Inflammatory macrophage treated with lipopolysaccharide for 1 hour (primary cell): Measurements from ENCODE around the gene MAPK8.
"Not testable (repeated sequence)": the region's sequence is repeated elsewhere in the genome, so short reads cannot be mapped to it uniquely, and the experiment has no call there.

Experiments used
- DNase-seq, 2 donors: peaks; one replicate each; pipeline ENCODE4 v3.0.0-alpha.2; 2020 to 2022

The MAPK8 gene

DNA sequence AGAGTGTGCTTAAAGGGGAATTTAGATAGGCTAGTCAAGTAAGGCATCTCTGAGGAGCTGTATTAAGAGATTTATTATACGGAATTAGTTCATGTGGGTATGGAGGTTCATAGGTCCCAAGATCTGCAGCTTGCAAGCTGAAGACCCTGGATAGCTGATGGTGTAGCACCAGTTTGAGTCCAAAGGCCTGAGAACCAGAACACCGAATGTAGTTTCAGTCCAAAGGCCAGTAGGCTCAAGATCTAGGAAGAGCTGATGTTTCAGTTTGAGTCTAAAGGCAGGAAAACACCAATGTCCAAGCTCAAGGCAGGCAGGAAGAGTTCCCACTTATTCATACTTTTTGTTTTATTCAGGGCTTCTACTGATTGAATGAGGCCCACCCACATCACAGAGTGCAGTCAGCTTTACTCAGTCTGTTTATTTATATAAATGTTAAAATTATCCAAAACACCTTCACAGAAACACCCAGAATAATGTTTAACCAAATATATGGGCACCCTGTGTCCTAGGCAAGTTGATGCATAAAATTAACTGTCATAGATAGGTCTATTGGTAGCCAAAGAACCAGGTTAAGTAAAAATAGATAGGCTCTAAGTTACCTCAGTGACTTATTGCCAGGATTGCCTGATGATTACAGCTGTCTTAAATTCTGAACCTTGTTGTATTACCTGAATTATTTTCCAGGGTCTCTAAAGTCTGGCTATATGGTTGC lies 83.5 kb downstream of the MAPK8 start:
- DNase-seq = no peak

DNA sequence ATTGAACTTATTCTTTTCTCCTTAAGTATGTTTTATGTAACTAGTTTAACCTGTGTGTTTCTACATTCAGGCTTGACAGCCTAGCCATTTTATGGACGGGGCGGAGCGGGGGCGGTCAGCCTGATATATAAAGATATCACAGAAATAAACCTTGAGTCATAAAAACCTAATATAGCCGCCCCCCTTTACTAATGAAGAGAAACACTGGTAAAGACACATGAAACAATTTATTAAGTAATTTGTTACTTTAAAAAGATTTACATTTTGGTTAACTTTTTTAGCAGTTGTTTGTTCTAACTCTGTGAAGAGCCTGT lies 84.0 kb downstream of the MAPK8 start:
- no peak for DNase-seq

DNA sequence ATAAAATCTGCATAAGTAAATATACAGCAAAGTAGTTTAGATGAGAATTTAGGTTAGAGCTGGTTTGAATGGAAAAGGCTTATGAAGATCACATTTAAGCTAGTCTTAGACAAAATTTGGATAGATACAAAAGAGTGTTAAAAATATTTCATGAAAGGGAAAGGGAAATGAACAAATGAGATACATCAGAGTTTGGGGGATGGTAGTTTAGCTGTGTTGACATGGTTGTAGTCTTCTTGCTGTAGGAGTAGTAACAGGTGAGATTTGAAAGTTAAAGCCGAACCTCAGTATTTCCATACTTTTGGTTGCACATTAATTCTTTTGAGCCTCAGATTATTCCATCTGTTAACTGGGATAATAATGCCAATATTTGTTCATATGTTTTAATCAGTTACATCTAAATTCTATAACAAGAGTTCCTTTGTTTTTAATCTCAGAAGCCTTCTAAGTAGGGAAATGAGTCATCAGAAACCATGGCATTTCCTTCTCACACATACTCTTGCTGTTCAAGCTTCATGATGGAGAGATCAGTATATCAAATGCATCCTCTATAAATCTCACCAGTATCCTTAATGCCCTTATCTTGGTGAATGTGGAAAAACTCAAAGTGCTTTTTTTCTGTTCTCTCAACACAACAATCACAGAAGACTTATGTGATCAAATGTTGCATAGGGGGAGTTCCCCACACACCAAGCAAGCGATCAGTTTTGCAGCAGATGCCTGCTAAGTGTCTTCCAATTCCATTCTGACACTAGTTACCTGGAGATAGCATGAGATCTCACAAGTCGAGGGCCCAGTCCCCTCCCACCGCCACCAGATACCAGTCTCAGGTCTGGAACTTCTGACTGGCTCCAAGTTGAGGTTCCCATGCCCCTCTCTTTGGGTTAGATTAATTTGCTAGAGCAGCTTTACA lies 84.7 kb downstream of the MAPK8 start:
- DNase-seq = no peak

DNA sequence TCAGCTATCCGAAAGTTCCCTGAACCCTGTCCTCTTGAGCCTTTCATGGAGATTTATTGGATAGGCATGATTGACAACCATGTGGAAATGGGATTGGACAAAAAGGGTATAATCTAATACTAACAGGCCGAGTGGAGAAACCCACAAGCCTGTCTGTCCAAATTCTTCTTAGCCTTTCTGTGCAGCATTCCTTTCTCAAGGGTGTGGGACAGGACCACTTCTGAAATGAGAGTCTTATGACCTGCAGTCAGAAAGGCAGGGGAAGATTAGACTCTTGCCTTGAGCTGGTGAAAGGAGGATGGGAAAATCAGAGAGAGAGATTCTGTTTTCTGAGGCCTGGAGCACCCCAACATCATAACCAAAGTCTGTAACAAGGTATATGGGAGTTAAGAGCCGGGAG lies 85.5 kb downstream of the MAPK8 start:
- DNase-seq = no peak

DNA sequence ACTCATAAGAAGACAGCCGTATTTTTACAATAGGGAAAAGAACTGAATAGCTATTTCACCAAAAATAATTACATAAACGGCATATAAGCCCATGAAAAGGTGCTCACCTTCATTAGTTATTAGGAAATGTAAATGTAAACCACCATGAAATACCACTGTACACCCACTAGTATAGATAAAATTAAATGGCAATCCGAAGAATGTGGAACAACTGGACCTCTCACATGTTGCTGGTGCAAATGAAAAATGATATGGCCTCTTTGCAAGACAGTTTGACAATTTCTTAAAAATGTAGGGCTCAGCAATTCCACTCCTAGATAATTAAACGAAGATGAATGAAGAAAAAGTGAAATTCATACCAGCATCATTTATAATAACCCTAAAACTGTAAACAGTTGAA lies 91.8 kb downstream of the MAPK8 start:
- DNase-seq = no peak

DNA sequence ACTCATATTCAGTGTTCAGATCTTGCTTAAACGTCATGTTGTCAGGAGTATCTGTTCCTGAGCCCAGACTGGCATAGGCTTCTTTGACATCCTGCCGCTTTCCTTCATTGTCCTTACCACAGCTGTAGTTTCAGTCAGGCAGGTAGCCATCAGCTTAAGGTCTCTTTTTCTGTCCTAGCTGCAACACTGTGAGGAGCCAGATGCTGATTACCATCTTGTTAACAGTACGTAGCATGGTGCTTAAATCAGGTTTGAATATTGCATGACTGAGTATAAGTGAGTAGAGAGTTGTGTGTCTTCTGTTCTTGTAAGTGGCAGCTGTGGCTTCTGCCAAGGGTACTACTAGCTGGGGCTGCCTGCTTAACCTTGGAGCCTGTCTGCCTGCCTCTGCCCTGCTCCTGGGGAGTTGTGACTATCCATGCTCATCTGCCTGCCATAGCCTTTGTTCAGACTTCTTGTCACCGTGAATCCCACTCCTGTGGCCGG lies 92.6 kb downstream of the MAPK8 start:
- no peak for DNase-seq

DNA sequence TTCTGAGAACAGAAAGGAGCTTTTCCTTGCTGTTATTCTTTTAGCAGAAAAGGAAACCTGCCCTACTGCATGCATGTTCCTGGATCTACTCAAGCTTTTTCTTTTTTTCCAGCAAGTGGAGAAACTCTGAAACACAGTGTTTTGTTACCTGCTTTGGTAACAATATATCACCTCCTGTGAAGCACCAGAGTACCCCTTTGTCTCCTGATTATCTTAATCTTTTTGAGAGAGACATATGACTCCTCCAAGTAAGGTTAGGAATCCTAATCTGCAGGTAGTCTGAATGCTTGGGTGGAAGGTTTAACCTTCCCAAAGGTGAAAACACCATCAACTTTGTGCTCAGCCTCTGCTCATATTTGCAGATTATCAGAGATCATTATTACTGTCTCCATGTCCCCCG lies 93.1 kb downstream of the MAPK8 start:
- DNase-seq = no peak

DNA sequence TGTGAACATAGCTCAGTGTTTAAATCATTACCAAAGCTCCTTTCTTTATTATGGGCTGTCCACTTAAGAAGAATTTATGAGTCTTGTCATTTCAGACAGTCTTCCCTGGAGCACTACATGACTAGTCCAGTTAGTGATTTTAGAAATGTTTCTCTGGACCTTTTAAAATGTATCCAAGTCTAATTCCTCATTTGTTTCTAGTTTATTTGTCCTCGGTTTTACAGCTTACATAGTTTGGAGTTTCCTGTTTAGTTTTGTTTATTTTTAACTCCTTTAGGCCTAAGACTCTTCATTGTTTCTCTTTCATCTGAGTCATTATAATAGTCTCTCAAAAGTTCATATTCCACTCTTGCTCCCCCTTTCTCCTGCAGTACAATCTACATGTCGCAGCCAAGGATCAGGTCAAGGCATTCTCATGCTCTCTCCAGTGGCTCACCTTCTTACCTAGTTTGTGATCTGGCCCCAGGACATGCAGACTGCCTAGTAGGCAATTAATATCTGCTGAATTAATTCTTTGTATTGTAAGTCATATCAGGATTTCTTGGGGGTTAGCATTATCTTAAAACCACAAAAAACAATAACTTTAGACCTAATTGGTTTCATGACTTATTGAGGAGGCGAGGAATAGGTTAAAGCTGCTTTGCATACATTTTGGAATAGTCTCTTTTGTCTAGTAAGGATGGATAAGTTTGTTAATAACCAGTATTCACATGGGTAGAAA lies 93.8 kb downstream of the MAPK8 start:
- DNase-seq = no peak

DNA sequence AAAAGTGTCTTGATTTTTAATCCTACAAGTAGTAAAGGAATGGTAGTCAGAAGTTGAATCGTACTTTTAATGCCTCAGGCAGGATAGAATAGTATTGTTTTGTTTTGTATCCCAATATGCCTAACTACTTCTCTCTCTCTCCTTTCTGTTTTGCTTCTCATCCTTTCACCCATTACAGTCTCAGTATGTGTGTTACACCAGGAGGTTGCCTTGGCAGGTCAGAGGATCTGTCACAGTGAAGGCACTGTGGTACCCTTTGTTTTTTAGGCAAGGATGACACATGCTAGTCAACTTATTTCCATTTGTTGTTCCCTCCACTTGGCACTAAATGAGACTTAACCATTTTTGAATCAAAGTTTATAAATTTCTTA lies 94.4 kb downstream of the MAPK8 start:
- no peak for DNase-seq

DNA sequence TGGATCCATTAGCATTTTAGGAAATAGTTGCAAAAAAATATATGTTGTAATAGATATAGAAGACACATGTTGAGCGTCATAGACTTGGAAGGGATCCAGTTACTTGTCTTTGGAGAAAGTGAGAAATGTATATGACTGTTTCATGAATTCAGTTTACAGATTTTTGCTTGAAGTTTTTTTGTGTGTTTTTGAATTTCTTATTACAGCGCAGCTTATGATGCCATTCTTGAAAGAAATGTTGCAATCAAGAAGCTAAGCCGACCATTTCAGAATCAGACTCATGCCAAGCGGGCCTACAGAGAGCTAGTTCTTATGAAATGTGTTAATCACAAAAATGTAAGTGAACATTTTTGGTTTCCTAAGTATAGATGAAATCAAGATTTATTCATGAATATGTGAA lies 98.2 kb downstream of the MAPK8 start:
- peak; percentile 74 to 75 for DNase-seq

DNA sequence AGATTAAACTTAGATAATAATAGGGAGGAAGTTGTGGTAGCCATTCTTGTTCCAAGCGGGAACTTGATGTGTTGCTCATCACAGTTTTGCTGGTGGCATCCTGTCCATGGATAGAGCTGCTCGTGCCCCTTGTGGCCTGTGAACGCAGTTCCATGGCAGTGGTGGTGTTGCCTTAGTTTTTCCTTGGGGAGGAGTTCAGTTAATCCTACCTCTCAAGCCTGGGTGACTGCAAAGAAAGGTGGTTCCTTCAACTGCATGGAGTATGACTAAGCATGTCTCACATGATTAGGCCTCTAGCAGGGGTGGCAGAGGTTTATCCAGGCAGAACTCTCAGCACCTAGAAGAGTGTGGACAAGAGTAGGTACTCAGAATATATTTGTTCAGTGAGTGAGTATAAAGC lies 99.7 kb downstream of the MAPK8 start:
- no peak for DNase-seq

DNA sequence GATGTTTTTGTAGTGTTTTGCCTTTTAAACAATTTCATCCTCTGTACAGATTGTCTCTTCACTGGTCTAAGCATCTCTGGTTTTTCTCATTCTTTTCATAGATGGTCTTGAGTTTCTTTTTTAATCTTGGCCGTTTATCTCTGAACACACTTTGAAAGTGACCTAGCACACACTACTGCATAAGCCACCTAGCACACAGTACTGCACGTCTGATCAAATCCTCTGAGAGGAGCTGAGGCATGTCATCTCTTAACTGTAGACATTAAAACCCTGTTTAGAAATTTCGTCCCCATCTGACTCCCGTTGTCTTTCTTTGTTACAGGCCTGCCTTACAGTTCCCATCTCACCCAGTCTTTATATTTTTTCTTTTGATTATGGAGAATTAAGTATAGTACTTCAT lies 100.2 kb downstream of the MAPK8 start:
- no peak for DNase-seq

DNA sequence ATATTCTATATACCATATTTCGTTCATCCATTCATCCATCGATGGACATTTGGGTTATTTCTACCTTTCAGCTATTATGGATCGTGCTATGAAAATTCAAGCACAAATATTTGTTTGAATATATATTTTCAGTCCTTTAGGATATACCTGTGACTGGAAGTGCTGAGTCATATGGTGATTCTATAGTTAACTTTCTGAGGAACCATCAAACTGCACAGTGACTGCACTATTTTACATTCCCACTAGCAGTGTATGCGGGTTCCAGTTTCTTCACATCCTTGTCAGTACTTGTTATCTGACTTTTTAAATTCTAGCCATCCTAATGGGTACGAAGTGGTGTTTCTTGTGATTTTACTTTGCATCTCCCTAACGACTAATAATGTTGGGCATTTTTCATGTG lies 104.0 kb downstream of the MAPK8 start:
- DNase-seq = no peak

DNA sequence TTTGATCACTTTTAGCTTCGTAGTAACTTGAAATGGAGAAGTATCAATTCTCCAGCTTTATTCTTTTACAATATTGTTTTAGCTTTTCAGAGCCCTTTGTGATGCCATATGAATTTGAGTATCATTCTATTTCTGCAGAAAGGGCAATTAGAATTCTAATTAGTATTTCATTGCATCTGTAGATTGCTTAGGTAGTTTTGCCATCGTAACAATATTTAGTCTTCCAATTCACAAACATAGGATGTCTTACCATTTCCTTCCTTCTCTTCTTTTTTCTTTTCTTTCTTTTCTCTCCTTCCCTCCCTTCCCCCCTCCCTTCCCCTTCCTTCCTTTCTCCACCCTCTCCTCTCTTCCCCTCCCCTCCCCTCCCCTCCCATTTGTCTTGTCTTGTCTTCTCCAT lies 105.0 kb downstream of the MAPK8 start:
- DNase-seq = no peak

DNA sequence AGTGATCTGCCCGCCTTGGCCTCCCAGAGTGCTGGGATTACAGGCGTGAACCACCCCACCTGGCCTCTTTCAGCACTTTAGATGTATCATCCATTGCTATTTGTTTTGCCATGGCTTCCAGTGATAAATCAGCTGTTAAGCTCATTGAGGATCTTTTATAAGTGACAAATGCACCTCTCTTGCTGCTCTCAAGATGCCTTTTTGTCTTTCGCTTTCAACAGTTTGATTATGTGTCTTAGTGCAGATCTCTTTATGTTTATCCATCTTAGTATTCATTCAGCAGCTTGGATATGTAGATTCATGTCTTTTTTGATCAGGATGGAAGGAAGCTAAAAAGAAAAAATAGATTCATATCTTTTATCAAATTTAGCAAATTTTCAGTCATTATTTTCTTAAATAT lies 105.6 kb downstream of the MAPK8 start:
- DNase-seq = no peak

DNA sequence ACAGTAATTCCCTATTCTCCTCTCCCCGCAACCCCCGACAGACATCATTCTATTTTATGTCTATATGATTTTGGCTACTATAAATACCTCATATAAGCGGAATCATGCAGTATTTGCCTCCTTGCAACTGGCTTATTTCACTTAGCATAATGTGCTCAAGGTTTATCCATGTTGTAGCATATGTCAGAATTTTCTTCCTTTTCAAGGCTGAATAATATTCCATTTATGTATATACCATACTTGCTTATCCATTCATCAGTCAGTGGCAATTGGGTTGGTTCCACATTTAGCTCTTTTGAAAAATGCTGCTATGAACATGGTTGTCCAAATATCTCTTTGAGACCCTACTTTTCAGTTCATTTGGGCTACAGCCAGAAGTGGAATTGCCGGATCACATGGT lies 106.5 kb downstream of the MAPK8 start:
- DNase-seq = no peak

DNA sequence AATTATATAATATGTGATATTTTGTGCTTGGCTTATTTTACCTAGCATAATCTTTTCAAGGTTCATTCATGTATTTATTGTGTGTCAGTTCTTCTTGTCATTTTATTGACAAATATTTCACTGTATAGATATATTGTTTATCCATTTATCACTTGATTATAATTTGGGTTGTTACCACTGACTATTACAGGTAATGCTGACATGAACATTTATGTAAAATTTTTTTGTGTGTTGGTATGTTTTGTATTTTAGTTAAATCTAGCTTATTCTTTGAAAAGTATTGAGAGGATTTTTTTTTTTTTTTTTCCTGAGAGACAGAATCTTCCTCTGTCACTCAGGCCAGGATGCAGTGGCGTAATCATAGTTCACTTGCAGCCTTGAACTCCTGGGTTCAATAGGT lies 107.7 kb downstream of the MAPK8 start:
- no peak for DNase-seq

DNA sequence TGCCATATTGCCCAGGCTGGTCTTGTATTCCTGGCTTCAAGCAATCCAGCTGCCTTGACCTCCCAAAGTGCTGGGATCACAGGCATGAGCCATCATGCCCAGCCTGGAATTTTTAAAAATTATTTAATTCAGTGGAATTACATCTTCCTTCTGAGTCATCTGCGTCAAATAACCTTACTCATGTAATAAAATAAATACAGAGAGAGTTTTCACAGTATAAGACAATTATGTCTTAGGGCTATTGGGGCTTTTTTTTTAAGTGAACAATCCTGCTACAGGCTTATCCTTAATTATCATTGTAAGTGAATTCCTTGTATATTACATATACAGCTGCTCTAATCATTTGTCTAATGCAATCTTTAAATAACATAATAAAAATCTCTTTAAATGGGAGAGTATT lies 108.3 kb downstream of the MAPK8 start:
- no peak for DNase-seq

DNA sequence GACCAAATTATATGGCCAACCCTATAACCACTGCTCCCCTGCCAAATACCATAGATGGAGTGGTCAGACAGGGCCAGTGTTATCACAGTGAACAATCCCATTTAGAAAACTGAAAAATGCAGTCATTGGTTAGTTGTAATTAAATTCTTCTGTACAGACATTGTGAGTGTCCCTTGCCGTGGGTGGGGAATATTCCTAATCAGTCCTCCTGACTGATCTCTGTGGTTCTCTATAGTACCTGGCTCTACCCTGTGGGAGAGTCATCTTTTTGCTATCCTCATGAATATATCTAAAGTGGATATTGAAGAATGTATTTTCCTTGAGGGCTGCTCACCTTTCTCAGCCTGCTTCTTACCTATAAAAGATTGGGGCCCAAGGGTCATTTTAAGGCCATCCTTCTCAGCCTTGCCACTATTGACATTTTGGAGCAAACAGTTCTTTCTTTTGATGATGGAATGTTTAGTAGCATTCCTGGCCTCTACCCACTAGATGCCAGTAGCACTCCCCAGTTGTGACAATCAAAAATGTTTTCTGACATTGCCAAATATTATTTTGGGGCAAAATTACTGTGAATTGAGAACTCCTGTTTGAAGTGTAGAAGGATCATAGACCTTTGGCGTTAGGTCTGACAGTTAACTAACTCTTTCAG lies 110.2 kb downstream of the MAPK8 start:
- DNase-seq = no peak

DNA sequence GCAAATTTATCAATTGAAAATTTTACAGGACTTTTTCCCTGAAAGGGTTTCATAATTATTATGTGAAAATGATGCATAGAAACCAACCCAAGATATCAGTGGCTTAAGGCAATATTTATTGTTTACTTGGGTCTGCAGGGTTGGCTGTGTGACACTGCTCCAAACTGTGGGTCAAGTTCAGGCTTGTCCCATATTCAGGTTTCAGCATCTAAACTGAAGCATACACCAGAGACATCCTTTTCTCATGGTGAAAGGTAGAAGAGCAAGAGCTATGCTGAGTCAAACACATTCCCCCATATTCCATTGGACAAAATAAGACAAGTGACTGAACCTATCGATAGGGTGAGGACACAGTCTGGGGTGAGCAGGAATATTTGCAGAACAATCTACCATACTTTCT lies 110.9 kb downstream of the MAPK8 start:
- DNase-seq = no peak

DNA sequence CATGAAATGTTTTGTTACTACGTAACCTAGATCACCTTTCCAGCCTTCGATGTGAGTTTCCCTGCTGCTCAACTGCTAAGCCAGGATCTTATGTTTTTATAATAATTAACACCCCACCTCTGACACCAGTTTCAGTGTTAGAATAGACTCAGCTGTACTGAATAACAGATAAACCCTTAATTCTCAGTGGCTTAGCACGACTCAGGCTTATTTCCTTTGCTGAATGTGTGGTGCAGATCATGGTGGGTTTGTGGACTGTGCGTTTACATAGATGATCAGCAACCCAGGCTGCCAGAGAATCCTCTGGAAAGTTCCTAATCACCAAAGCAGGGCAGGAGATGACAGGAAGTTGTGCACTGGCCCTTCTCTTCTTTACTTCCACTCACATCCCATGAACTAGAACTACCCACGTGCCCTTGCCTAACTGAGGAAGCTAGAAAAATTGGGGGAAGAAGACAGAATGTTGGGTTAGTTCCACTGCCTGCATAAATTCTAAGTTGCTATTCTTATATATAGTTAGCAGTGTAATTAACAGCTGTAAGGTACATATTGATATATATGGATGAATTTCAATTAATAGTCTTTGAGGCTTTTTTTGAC lies 111.8 kb downstream of the MAPK8 start:
- peak; percentile 56 to 57 for DNase-seq

DNA sequence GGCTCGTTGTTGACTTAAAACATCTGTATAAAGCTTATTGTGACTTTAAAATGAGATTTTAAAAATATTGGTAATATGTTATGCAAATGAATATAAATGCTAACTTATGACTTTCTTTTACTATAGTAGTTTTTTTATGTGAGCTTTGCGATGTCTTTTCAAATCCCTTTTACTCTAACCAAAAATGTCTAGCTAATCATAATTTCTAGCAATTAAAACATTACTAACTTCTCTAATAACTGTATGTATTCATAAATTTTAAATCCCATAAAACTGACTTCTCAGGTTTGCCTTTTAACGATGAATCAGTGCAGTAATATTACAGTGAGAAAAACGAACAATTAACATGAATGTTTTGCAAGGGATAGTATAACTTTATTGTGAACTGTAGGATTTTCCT lies 113.2 kb downstream of the MAPK8 start:
- DNase-seq = no peak

DNA sequence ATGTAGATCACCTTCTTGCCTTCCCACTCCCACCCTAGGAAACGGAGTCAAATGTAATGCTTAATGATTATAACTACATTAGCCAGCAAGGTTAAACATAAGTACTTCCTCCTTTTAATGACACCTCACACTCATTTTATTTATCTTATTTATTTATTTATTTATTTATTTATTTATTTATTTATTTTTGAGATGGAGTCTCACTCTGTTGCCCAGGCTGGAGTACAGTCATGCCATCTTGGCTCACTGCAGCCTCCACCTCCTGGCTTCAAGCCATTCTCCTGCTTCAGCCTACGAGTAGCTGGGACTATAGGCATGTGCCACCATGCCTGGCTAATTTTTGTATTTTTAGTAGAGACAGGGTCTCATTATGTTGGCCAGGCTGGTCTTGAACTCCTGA lies 115.4 kb downstream of the MAPK8 start:
- DNase-seq = not testable (repeated sequence)
